Left renal pelvis (tissue), 4 donors: ENCODE data around the gene EYS. TPM values are rescaled to one million over a fixed set of nuclear protein-coding genes. Genes with fewer than 3 reads are reported as not detected.

Source experiments
- DNase-seq, 4 donors: peaks; one replicate each; pipeline ENCODE4 v3.0.0-alpha.2; 2013; ENCODE audit warnings: low read depth in 4 of 4, low spot score in 3 of 4
- polyA plus RNA-seq, 4 donors: library from polyadenylated mRNA; unstranded; fragments of 120-200 nt; gene quantifications; one replicate each; pipeline ENCODE4 v1.2.1, GENCODE V29; 2013; ENCODE audit not compliant: insufficient read length in 4 of 4

EYS gene
- polyA plus RNA-seq, 4 donors, result 0.66 to 1.1 (median 0.72) TPM

GRCh38 chr6:65253041-65253440 lies 454.0 kb downstream of the EYS start:
- no peak for DNase-seq

GRCh38 chr6:65248101-65248610 lies 458.9 kb downstream of the EYS start:
- DNase-seq, result no peak

GRCh38 chr6:65231616-65232015 lies 475.4 kb downstream of the EYS start:
- no peak for DNase-seq

- no peak for DNase-seq
Observed at GRCh38 chr6:65229825-65230224, 477.2 kb downstream of the EYS start.

GRCh38 chr6:65221153-65221552 lies 485.9 kb downstream of the EYS start:
- no peak for DNase-seq

- no peak for DNase-seq
Observed at GRCh38 chr6:65202738-65203137, 504.3 kb downstream of the EYS start.

- no peak for DNase-seq
Observed at GRCh38 chr6:65199683-65200082, 507.3 kb downstream of the EYS start.

GRCh38 chr6:65199121-65199520 lies 507.9 kb downstream of the EYS start:
- no peak for DNase-seq

- no peak for DNase-seq
Observed at GRCh38 chr6:65191471-65191870, 515.6 kb downstream of the EYS start.

- DNase-seq, result no peak
Observed at GRCh38 chr6:65189236-65189881, 517.7 kb downstream of the EYS start.

GRCh38 chr6:65186826-65187225 lies 520.2 kb downstream of the EYS start:
- DNase-seq, result no peak

- DNase-seq, result no peak
Observed at GRCh38 chr6:65182681-65183080, 524.3 kb downstream of the EYS start.

GRCh38 chr6:65170273-65170672 lies 536.8 kb downstream of the EYS start:
- no peak for DNase-seq

GRCh38 chr6:65161661-65162060 lies 545.4 kb downstream of the EYS start:
- DNase-seq, result no peak

- DNase-seq, result no peak
Observed at GRCh38 chr6:65157025-65157424, 550.0 kb downstream of the EYS start.

- no peak for DNase-seq
Observed at GRCh38 chr6:65155083-65155482, 551.9 kb downstream of the EYS start.

- DNase-seq, result no peak
Observed at GRCh38 chr6:65149841-65150240, 557.2 kb downstream of the EYS start.

- no peak for DNase-seq
Observed at GRCh38 chr6:65148839-65149238, 558.2 kb downstream of the EYS start.

GRCh38 chr6:65135567-65135966 lies 571.5 kb downstream of the EYS start:
- DNase-seq, result no peak

- no peak for DNase-seq
Observed at GRCh38 chr6:65126667-65127066, 580.4 kb downstream of the EYS start.

- no peak for DNase-seq
Observed at GRCh38 chr6:65123521-65123920, 583.5 kb downstream of the EYS start.

GRCh38 chr6:65117817-65118409 lies 589.1 kb downstream of the EYS start:
- DNase-seq, result no peak
